Fibroblast of lung (primary cell): Measurements from ENCODE around the gene FRAT2. TPM values are rescaled to one million over a fixed set of nuclear protein-coding genes. Genes with fewer than 3 reads are reported as not detected.
"Not testable (repeated sequence)": the region's sequence is repeated elsewhere in the genome, so short reads cannot be mapped to it uniquely, and the experiment has no call there.

Source experiments
- DNase-seq, 2 donors: peaks; one replicate each; pipeline versions ENCODE4 v3.0.0 to v3.0.0-alpha.2; 2010; ENCODE audit warnings: low read depth in 2 of 2
- H2AFZ ChIP-seq: 2 replicates; pipeline ENCODE4 v1.5.1; 2012; ENCODE audit warnings: low read length, control low read depth, inconsistent platforms
- H3K27ac ChIP-seq: 2 replicates; pipeline ENCODE4 v1.5.1; 2011; ENCODE audit warnings: low read length, control low read depth; ENCODE audit not compliant: insufficient read depth
- H3K27me3 ChIP-seq: 2 replicates; pipeline ENCODE4 v1.5.1; 2011; ENCODE audit warnings: mild to moderate bottlenecking, low read length; ENCODE audit not compliant: control insufficient read depth, insufficient read depth
- H3K36me3 ChIP-seq: 2 replicates; pipeline ENCODE4 v1.5.1; 2011; ENCODE audit warnings: low read length; ENCODE audit not compliant: control insufficient read depth, insufficient read depth
- H3K4me1 ChIP-seq: 2 replicates; pipeline ENCODE4 v1.5.1; 2011; ENCODE audit warnings: low read length; ENCODE audit not compliant: control insufficient read depth, insufficient read depth; ENCODE audit errors: extremely low read depth
- H3K4me2 ChIP-seq: 2 replicates; pipeline ENCODE4 v1.5.1; 2011; ENCODE audit warnings: low read length, control low read depth; ENCODE audit not compliant: insufficient read depth; ENCODE audit errors: extremely low read depth
- H3K4me3 ChIP-seq, 4 experiments: fragments of 200-600 bp in 1 of 4; sonication (generic) in 1 of 4; replicated peaks in 1 of 4; 2 replicates each; pipeline ENCODE4 v1.5.1; 2011 to 2016; ENCODE audit warnings: low read length in 4 of 4, low read depth in 3 of 4, mild to moderate bottlenecking in 3 of 4, control low read depth in 2 of 4, inconsistent platforms in 1 of 4, mixed read lengths in 1 of 4; ENCODE audit not compliant: insufficient read depth in 1 of 4; ENCODE audit errors: control extremely low read depth in 1 of 4
- H3K79me2 ChIP-seq: 2 replicates; pipeline ENCODE4 v1.5.1; 2012; ENCODE audit warnings: mild to moderate bottlenecking, low read length, inconsistent platforms; ENCODE audit not compliant: control insufficient read depth, insufficient read depth
- H3K9ac ChIP-seq: 2 replicates; pipeline ENCODE4 v1.5.1; 2011; ENCODE audit warnings: mild to moderate bottlenecking, low read length, control low read depth; ENCODE audit not compliant: insufficient read depth
- H3K9me3 ChIP-seq: 2 replicates; pipeline ENCODE4 v1.5.1; 2012; ENCODE audit warnings: low read depth, low read length; ENCODE audit not compliant: control insufficient read depth, insufficient read depth
- H4K20me1 ChIP-seq: 2 replicates; pipeline ENCODE4 v1.5.1; 2011; ENCODE audit warnings: low read length; ENCODE audit not compliant: control insufficient read depth, insufficient read depth; ENCODE audit errors: extremely low read depth
- EZH2 ChIP-seq: IDR thresholded peaks from 2 replicates; pipeline ENCODE4 v1.5.1; 2012; ENCODE audit warnings: low read length, control low read depth, mild to moderate bottlenecking; ENCODE audit errors: missing control alignments
- polyA plus RNA-seq, 2 donors: library from polyadenylated mRNA; depleted of rRNA in 1 of 2; stranded (reverse) in 1 of 2; unstranded in 1 of 2; fragments of >200 nt; gene quantifications; 2 replicates each; pipeline ENCODE4 v1.2.1, GENCODE V29; 2011 to 2012; ENCODE audit warnings: missing spikeins in 1 of 2
- total RNA-seq: library from RNA; depleted of rRNA; stranded (reverse); fragments of >200 nt; gene quantifications from 2 replicates; pipeline ENCODE4 v1.2.1, GENCODE V29; 2014
- TF ChIP-seq, protein P1 (sequence below), 2 donors: IDR thresholded peaks in 1 of 2; conservative IDR thresholded peaks in 1 of 2; 1 replicate in 1 of 2; 2 replicates in 1 of 2; pipeline ENCODE4 v1.5.1; 2011 to 2012; ENCODE audit warnings: low read length in 2 of 2, control low read depth in 1 of 2, inconsistent platforms in 1 of 2, low read depth in 1 of 2, mild to moderate bottlenecking in 1 of 2

Gene FRAT2
- total and polyA plus RNA-seq, 2 donors (not counting 1 experiment from before 2014, with no cell fraction given), result 2.0 to 5.3 TPM

DNA sequence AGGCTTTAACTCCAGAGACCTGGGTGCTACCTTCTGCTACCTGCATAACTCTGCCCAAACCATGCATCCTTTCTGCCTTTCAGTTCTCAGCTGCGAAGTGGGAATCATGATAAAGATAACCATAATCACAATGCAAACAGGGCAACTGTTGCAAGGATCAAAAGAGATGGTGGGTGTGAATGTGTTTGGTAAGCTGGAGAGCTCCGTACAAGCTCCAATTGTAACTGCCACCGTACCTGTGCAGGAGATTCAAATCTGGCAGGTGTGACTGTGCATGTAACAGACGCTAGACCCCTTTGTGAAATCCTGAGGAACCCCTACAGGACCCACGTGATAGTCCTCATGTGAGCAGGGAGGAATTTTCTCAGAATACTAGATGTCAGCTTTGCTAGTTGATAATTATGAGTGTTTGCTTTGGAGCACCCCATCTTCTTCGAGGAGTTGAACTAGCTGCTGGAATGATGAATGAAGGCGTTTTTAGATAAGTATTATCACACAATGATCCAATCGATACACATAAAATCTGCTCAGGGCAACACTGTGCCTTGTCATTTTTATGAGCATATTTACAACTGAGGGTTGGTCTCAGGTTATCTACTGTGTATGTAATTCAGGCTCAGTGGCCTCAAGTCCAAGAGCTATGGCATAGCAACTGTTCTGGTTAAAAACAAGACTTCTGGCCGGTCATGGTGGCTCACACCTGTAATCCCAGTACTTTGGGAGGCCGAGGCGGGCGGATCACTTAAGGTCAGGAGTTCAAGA lies 15.4 kb upstream of the FRAT2 start:
- no peak overlapping the region for H3K27ac ChIP-seq
- H2AFZ ChIP-seq, result no peak overlapping the region
- no peaks in the 10 kb centered on the region for H3K36me3 ChIP-seq
- no peaks in the 10 kb centered on the region for H3K79me2 ChIP-seq
- no peak overlapping the region for H3K4me3 ChIP-seq
- H3K4me1 ChIP-seq, result no peaks in the 10 kb centered on the region
- no peak for TF ChIP-seq EZH2
- TF ChIP-seq, protein P1, sequence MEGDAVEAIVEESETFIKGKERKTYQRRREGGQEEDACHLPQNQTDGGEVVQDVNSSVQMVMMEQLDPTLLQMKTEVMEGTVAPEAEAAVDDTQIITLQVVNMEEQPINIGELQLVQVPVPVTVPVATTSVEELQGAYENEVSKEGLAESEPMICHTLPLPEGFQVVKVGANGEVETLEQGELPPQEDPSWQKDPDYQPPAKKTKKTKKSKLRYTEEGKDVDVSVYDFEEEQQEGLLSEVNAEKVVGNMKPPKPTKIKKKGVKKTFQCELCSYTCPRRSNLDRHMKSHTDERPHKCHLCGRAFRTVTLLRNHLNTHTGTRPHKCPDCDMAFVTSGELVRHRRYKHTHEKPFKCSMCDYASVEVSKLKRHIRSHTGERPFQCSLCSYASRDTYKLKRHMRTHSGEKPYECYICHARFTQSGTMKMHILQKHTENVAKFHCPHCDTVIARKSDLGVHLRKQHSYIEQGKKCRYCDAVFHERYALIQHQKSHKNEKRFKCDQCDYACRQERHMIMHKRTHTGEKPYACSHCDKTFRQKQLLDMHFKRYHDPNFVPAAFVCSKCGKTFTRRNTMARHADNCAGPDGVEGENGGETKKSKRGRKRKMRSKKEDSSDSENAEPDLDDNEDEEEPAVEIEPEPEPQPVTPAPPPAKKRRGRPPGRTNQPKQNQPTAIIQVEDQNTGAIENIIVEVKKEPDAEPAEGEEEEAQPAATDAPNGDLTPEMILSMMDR (conservative IDR thresholded peaks at IDR 0.05 in 1 of 2, IDR thresholded peaks at IDR 0.05 in 1 of 2; ENCODE audit: low read depth in 1 of 2, low read length in 2 of 2), result no peak
- H3K9ac ChIP-seq, result no peak overlapping the region
- no peak for DNase-seq
- H3K4me2 ChIP-seq, result no peak overlapping the region
- no peaks in the 10 kb centered on the region for H4K20me1 ChIP-seq
- no peaks in the 10 kb centered on the region for H3K27me3 ChIP-seq
- no peaks in the 10 kb centered on the region for H3K9me3 ChIP-seq

DNA sequence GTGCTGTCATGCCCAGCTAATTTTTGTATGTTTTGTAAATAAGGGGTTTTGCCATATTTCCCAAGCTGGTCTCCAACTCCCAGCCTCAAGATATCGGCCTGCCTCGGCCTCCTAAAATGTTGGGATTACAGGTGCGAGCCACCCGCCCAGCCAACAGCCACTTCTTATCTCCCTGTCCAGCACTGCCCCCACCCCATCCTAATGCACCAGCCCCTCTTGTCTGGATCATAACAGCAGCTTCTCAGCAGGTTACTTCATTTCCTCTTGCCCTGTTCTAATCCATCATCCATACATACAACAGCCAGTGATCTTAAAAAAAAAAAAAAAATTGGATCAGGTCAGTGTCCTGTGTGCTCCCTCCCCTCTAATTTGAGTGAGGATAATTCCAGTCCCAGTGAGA lies 12.8 kb upstream of the FRAT2 start:
- no peaks in the 10 kb centered on the region for H3K27me3 ChIP-seq
- H3K79me2 ChIP-seq, result no peaks in the 10 kb centered on the region
- no peak overlapping the region for H3K4me2 ChIP-seq
- H3K36me3 ChIP-seq, result no peaks in the 10 kb centered on the region
- no peak overlapping the region for H3K4me3 ChIP-seq
- no peaks in the 10 kb centered on the region for H4K20me1 ChIP-seq
- TF ChIP-seq, protein P1 (conservative IDR thresholded peaks at IDR 0.05 in 1 of 2, IDR thresholded peaks at IDR 0.05 in 1 of 2; ENCODE audit: low read depth in 1 of 2, low read length in 2 of 2), result no peak
- TF ChIP-seq EZH2, result no peak
- H2AFZ ChIP-seq, result no peak overlapping the region
- H3K4me1 ChIP-seq, result no peaks in the 10 kb centered on the region
- H3K27ac ChIP-seq, result no peak overlapping the region
- H3K9me3 ChIP-seq, result no peaks in the 10 kb centered on the region
- no peak overlapping the region for H3K9ac ChIP-seq
- DNase-seq, result no peak

DNA sequence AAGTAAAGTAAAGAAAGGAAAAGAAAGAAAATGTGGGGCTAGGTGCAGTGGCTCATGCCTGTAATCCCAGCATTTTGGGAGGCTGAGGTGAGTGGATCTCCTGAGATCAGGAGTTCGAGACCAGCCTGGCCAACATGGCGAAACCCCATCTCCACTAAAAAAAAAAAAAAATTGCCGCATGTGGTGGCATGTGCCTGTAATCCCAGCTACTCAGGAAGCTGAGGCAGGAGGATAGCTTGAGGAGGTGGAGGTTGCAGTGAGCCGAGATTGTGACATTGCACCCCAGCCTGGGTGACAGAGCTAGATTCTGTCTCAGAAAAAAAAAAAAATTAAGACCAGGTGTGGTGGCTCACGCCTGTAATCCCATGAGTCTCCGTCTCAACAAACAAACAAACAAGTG lies 9.1 kb upstream of the FRAT2 start:
- H3K36me3 ChIP-seq, H2AFZ ChIP-seq, H4K20me1 ChIP-seq, DNase-seq, H3K27ac ChIP-seq, H3K4me1 ChIP-seq, H3K4me2 ChIP-seq, H3K9me3 ChIP-seq, H3K4me3 ChIP-seq, H3K27me3 ChIP-seq, H3K79me2 ChIP-seq, H3K9ac ChIP-seq: not testable (repeated sequence)
